Parathyroid adenoma (tissue), 2 donors: Measurements from ENCODE around the gene ATP5PO.

ENCODE experiments used
- H2AFZ ChIP-seq: fragments of 300-600 bp; sonication (generic); one replicate; pipeline ENCODE4 v1.7.0; 2017; ENCODE audit warnings: antibody characterized with exemption, mild to moderate bottlenecking
- H3K27ac ChIP-seq: fragments of 300-600 bp; sonication (generic); one replicate; pipeline ENCODE4 v1.7.0; 2017
- H3K27me3 ChIP-seq: fragments of 300-600 bp; sonication (generic); one replicate; pipeline ENCODE4 v1.7.0; 2017; ENCODE audit warnings: low read length; ENCODE audit not compliant: control insufficient read depth, insufficient read depth
- H3K36me3 ChIP-seq: fragments of 300-600 bp; sonication (generic); one replicate; pipeline ENCODE4 v1.7.0; 2017; ENCODE audit warnings: low read length; ENCODE audit not compliant: control insufficient read depth, insufficient read depth
- H3K4me1 ChIP-seq: fragments of 300-600 bp; sonication (generic); one replicate; pipeline ENCODE4 v1.7.0; 2017; ENCODE audit warnings: control low read depth
- H3K4me2 ChIP-seq: fragments of 300-600 bp; sonication (generic); one replicate; pipeline ENCODE4 v1.7.0; 2017; ENCODE audit warnings: low read length
- H3K4me3 ChIP-seq: fragments of 300-600 bp; sonication (generic); one replicate; pipeline ENCODE4 v1.7.0; 2017; ENCODE audit warnings: low read depth, low read length
- H3K79me2 ChIP-seq: fragments of 300-600 bp; sonication (generic); one replicate; pipeline ENCODE4 v1.7.0; 2017; ENCODE audit warnings: control low read depth
- H3K9ac ChIP-seq: fragments of 300-600 bp; sonication (generic); one replicate; pipeline ENCODE4 v1.7.0; 2017; ENCODE audit warnings: mild to moderate bottlenecking
- H3K9me3 ChIP-seq: fragments of 300-600 bp; sonication (generic); one replicate; pipeline ENCODE4 v1.7.0; 2017; ENCODE audit warnings: low read length; ENCODE audit not compliant: control insufficient read depth
- CTCF ChIP-seq: fragments of 300-600 bp; sonication (generic); IDR thresholded peaks from one replicate; pipeline ENCODE4 v1.7.0; 2017; ENCODE audit warnings: antibody characterized with exemption, mild to moderate bottlenecking
- donor health status: primary hyperparathyroidism.

Gene ATP5PO

GRCh38 chr21:33917421-33917820, 1.8 kb upstream of the ATP5PO start:
- Histone ChIP-seq H2AFZ (no peak overlapping the region), H3K9ac (no peak overlapping the region), H3K9me3 (no peaks in the 10 kb centered on the region), H3K79me2 (peaks cover 4% of the 10 kb centered on the region), H3K4me3 (no peak overlapping the region), H3K4me1 (peaks cover 3% of the 10 kb centered on the region), H3K4me2 (no peak overlapping the region), H3K27ac (no peak overlapping the region), H3K27me3 (no peaks in the 10 kb centered on the region), H3K36me3 (no peaks in the 10 kb centered on the region)
- no peak for TF ChIP-seq CTCF

GRCh38 chr21:33916200-33916567, 580 bp upstream of the ATP5PO start:
- H3K4me1 ChIP-seq: peaks cover 3% of the 10 kb centered on the region
- no peak overlapping the region for H3K27ac ChIP-seq
- no peak overlapping the region for H3K9ac ChIP-seq
- no peak for TF ChIP-seq CTCF
- H3K4me2 ChIP-seq: peak overlapping the region; percentile 64
- H2AFZ ChIP-seq: peak overlapping the region; percentile 87
- no peaks in the 10 kb centered on the region for H3K9me3 ChIP-seq
- peaks cover 4% of the 10 kb centered on the region for H3K79me2 ChIP-seq
- H3K36me3 ChIP-seq: no peaks in the 10 kb centered on the region
- no peaks in the 10 kb centered on the region for H3K27me3 ChIP-seq
- peak overlapping the region; percentile 87 for H3K4me3 ChIP-seq

- Histone ChIP-seq H3K4me2 (peak overlapping the region; percentile 49), H3K4me1 (peaks cover 3% of the 10 kb centered on the region), H3K27ac (no peak overlapping the region), H3K9ac (no peak overlapping the region), H3K79me2 (peaks cover 4% of the 10 kb centered on the region), H2AFZ (no peak overlapping the region), H3K9me3 (no peaks in the 10 kb centered on the region), H3K36me3 (no peaks in the 10 kb centered on the region), H3K27me3 (no peaks in the 10 kb centered on the region), H3K4me3 (peak overlapping the region; percentile 87)
- TF ChIP-seq CTCF: no peak
Measured at GRCh38 chr21:33914188-33914587, 1.4 kb downstream of the ATP5PO start.

- Histone ChIP-seq H3K9ac (no peak overlapping the region), H3K4me3 (no peak overlapping the region), H3K4me2 (no peak overlapping the region), H3K4me1 (peaks cover 3% of the 10 kb centered on the region), H3K27ac (no peak overlapping the region), H2AFZ (no peak overlapping the region), H3K9me3 (no peaks in the 10 kb centered on the region), H3K79me2 (no peaks in the 10 kb centered on the region), H3K36me3 (no peaks in the 10 kb centered on the region), H3K27me3 (no peaks in the 10 kb centered on the region)
- no peak for TF ChIP-seq CTCF
Measured at GRCh38 chr21:33909756-33910155, 5.8 kb downstream of the ATP5PO start.

- Histone ChIP-seq H3K79me2 (no peaks in the 10 kb centered on the region), H3K9ac (no peak overlapping the region), H3K4me2 (no peak overlapping the region), H3K36me3 (no peaks in the 10 kb centered on the region), H3K4me1 (no peaks in the 10 kb centered on the region), H3K27me3 (no peaks in the 10 kb centered on the region), H2AFZ (no peak overlapping the region), H3K4me3 (no peak overlapping the region), H3K9me3 (no peaks in the 10 kb centered on the region), H3K27ac (no peak overlapping the region)
- no peak for TF ChIP-seq CTCF
Measured at GRCh38 chr21:33908760-33909159, 6.8 kb downstream of the ATP5PO start.
